ENCODE measurements around the gene MYO16. TPM values are rescaled to one million over a fixed set of nuclear protein-coding genes. Genes with fewer than 3 reads are reported as not detected.

Gene MYO16
- total RNA-seq, 3 donors from 2014 or later = 0.08 TPM; not detected in 2

- H3K4me3 Mint-ChIP-seq = no peak overlapping the region
- no peaks in the 10 kb centered on the region for H3K4me1 Mint-ChIP-seq (ENCODE audit: low read depth)
- DNase-seq (no peak), ATAC-seq (no peak)
- no peaks in the 10 kb centered on the region for H3K36me3 Mint-ChIP-seq (ENCODE audit: insufficient read depth)
- peaks cover 16% of the 10 kb centered on the region for H3K9me3 Mint-ChIP-seq
- no peaks in the 10 kb centered on the region for H3K27me3 Mint-ChIP-seq (ENCODE audit: low read depth)
Observed at GRCh38 chr13:108828086-108828815, 198.8 kb downstream of the MYO16 start.

DNA sequence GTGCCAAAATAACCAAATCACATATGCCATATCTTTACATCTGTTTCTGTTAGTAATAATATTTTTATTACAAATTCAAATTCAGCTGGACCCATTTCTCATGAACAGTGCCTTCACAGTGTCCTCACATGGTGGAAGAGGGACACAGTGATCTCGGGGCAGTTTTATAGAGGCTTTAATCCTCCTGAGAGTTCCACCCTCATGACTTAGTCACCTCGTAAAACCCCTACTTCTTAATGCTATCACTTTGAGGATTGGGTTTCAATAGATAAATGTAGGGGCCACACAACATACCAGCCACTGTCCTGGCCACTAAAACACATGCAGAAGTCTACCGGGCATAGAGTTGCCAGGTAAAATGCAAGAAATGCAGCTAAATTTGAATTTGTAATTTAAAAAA lies 201.5 kb downstream of the MYO16 start:
- H3K36me3 Mint-ChIP-seq (ENCODE audit: insufficient read depth) = no peaks in the 10 kb centered on the region
- DNase-seq (no peak), ATAC-seq (no peak)
- no peak overlapping the region for H3K4me3 Mint-ChIP-seq
- H3K9me3 Mint-ChIP-seq = peaks cover 10% of the 10 kb centered on the region
- H3K4me1 Mint-ChIP-seq (ENCODE audit: low read depth) = no peaks in the 10 kb centered on the region
- H3K27me3 Mint-ChIP-seq (ENCODE audit: low read depth) = no peaks in the 10 kb centered on the region

DNA sequence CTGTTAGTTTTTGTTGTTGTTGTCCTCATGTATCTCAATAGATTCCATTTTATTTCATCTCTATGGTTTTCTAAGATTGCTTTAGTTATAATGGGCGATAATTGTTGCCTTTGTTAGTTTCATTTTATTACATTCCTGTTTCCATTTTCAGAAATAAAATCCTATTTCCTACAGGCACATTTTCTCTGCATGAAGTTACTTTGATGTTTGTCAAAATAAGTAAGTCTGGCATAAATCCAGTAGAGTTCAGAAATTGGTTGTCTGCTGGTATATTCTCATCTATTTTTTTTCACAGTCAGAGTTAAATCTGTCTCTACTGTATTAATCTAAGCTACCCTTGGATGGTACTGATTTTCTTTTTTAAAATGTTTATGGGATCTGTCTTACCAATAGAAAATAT lies 204.1 kb downstream of the MYO16 start:
- Mint-ChIP-seq H3K4me1 (ENCODE audit: low read depth) (no peaks in the 10 kb centered on the region), H3K27me3 (ENCODE audit: low read depth) (no peaks in the 10 kb centered on the region), H3K9me3 (peaks cover 5% of the 10 kb centered on the region), H3K4me3 (no peak overlapping the region), H3K36me3 (ENCODE audit: insufficient read depth) (no peaks in the 10 kb centered on the region)
- no peak for DNase-seq
- no peak for ATAC-seq

DNA sequence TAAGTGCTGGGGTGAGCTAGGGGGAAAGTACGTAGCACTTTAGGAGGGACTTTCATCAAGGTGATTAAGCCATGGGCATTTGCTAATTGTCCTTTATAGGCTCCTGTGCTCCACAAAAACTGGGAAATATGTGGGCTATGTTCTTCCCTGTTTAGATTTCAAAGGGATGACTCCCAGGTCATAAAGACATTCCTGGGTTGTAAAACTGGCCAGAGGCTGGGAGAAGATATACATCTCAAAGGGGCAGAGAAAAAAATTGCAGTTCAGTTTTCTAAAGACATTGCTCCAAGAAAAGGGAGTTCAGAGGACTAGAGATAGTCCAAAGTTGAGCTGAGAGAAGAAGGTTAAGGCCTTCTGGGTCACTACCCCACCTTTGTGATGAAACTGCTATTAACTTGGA lies 204.8 kb downstream of the MYO16 start:
- ATAC-seq = no peak

DNA sequence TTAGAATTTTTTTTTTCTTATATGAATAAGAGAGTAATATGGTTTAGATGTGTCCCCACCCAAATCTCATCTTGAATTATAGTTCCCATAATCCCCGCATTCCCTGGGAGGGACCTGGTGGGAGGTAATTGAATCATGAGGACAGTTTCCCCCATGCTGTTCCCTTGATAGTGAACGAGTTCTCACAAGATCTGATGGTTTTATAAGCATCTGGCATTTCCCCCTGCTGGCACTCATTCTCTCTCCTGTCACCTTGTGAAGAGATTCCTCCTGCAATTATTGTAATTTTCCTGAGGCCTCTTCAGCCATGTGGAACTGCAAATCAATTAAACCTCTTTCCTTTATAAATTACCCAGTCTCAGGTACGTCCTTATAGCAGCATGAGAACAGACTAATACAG lies 205.7 kb downstream of the MYO16 start:
- Mint-ChIP-seq H3K36me3 (ENCODE audit: insufficient read depth) (no peaks in the 10 kb centered on the region), H3K27me3 (ENCODE audit: low read depth) (no peaks in the 10 kb centered on the region)
- no peak for ATAC-seq

More for the DNA sequence above, 204.8 kb downstream of the MYO16 start:
- no peak for DNase-seq
- Mint-ChIP-seq H3K27me3 (ENCODE audit: low read depth) (no peaks in the 10 kb centered on the region), H3K9me3 (peaks cover 3% of the 10 kb centered on the region), H3K36me3 (ENCODE audit: insufficient read depth) (no peaks in the 10 kb centered on the region), H3K4me1 (ENCODE audit: low read depth) (no peaks in the 10 kb centered on the region), H3K4me3 (no peak overlapping the region)

GRCh38 chr13:108850691-108851090 lies 221.3 kb downstream of the MYO16 start:
- Mint-ChIP-seq H3K4me3 (no peak overlapping the region), H3K9me3 (no peaks in the 10 kb centered on the region), H3K4me1 (ENCODE audit: low read depth) (peaks cover under 1% of the 10 kb centered on the region), H3K27me3 (ENCODE audit: low read depth) (peaks cover 11% of the 10 kb centered on the region), H3K36me3 (ENCODE audit: insufficient read depth) (no peaks in the 10 kb centered on the region)
- DNase-seq (no peak), ATAC-seq (no peak)

More for the DNA sequence above, 205.7 kb downstream of the MYO16 start:
- Mint-ChIP-seq H3K4me3 (no peak overlapping the region), H3K9me3 (no peaks in the 10 kb centered on the region), H3K4me1 (ENCODE audit: low read depth) (no peaks in the 10 kb centered on the region)
- DNase-seq = no peak

DNA sequence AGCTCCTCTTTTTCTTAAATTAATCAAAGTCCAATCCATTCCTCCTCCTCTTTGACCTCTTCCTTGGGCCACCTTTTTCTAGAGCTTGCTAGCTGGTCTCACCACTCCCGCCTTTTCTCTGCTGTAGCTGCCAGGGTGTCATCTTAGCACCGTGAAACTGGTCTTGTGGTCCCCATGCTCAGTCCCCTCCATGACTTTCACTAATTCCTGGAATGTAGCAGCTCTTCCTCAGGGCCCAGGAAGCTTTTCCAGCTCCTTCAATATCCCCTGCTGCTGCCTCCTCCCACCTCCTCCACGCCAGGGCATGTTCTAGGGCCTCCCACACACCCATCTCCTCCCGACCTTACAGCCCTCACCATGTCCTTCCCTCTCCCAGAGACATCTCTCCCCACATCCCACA lies 222.2 kb downstream of the MYO16 start:
- peaks cover 11% of the 10 kb centered on the region for H3K27me3 Mint-ChIP-seq (ENCODE audit: low read depth)
- DNase-seq (no peak), ATAC-seq (no peak)
- peaks cover 3% of the 10 kb centered on the region for H3K4me1 Mint-ChIP-seq (ENCODE audit: low read depth)
- H3K4me3 Mint-ChIP-seq = no peak overlapping the region
- H3K36me3 Mint-ChIP-seq (ENCODE audit: insufficient read depth) = no peaks in the 10 kb centered on the region
- H3K9me3 Mint-ChIP-seq = no peaks in the 10 kb centered on the region

- no peak for ATAC-seq
- DNase-seq = no peak
- H3K27me3 Mint-ChIP-seq (ENCODE audit: low read depth) = peaks cover 11% of the 10 kb centered on the region
- peaks cover 3% of the 10 kb centered on the region for H3K4me1 Mint-ChIP-seq (ENCODE audit: low read depth)
- no peaks in the 10 kb centered on the region for H3K9me3 Mint-ChIP-seq
- no peak overlapping the region for H3K4me3 Mint-ChIP-seq
- H3K36me3 Mint-ChIP-seq (ENCODE audit: insufficient read depth) = no peaks in the 10 kb centered on the region
Observed at GRCh38 chr13:108853031-108853430, 223.6 kb downstream of the MYO16 start.

GRCh38 chr13:108855737-108856387 lies 226.5 kb downstream of the MYO16 start:
- no peak overlapping the region for H3K4me3 Mint-ChIP-seq
- ATAC-seq (no peak), DNase-seq (no peak)
- no peaks in the 10 kb centered on the region for H3K36me3 Mint-ChIP-seq (ENCODE audit: insufficient read depth)
- no peaks in the 10 kb centered on the region for H3K9me3 Mint-ChIP-seq
- peaks cover 3% of the 10 kb centered on the region for H3K4me1 Mint-ChIP-seq (ENCODE audit: low read depth)
- H3K27me3 Mint-ChIP-seq (ENCODE audit: low read depth) = peaks cover 7% of the 10 kb centered on the region

DNA sequence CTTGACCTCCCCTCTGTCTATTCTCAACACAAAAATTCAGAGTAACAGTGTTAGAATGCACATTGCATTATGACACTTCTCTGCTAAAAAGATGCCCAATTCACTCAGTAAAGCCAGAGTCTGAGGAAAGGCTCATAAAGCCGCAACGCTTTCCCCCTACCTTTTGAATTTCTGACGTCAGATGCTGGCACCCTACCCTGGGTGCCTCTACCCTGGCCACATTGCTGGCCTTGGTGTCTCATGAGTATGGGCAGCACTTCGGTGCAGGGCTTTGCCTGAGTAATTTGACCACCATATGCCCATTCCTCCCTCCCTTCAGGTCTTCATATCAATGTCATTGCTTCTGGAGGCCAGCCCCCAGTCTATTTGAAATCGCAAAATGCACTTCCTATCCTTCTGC lies 229.3 kb downstream of the MYO16 start:
- H3K4me1 Mint-ChIP-seq (ENCODE audit: low read depth) = peaks cover 3% of the 10 kb centered on the region

GRCh38 chr13:108859197-108860012 lies 230.0 kb downstream of the MYO16 start:
- DNase-seq = no peak
- Mint-ChIP-seq H3K36me3 (ENCODE audit: insufficient read depth) (no peaks in the 10 kb centered on the region), H3K27me3 (ENCODE audit: low read depth) (no peaks in the 10 kb centered on the region), H3K4me3 (no peak overlapping the region), H3K9me3 (no peaks in the 10 kb centered on the region), H3K4me1 (ENCODE audit: low read depth) (peaks cover 3% of the 10 kb centered on the region)
- ATAC-seq = no peak

More for the DNA sequence above, 229.3 kb downstream of the MYO16 start:
- no peak overlapping the region for H3K4me3 Mint-ChIP-seq
- no peaks in the 10 kb centered on the region for H3K36me3 Mint-ChIP-seq (ENCODE audit: insufficient read depth)
- H3K27me3 Mint-ChIP-seq (ENCODE audit: low read depth) = no peaks in the 10 kb centered on the region
- DNase-seq = no peak
- no peaks in the 10 kb centered on the region for H3K9me3 Mint-ChIP-seq
- no peak for ATAC-seq

- ATAC-seq = no peak
- H3K4me3 Mint-ChIP-seq = no peak overlapping the region
Observed at GRCh38 chr13:108860418-108860817, 231.0 kb downstream of the MYO16 start.

DNA sequence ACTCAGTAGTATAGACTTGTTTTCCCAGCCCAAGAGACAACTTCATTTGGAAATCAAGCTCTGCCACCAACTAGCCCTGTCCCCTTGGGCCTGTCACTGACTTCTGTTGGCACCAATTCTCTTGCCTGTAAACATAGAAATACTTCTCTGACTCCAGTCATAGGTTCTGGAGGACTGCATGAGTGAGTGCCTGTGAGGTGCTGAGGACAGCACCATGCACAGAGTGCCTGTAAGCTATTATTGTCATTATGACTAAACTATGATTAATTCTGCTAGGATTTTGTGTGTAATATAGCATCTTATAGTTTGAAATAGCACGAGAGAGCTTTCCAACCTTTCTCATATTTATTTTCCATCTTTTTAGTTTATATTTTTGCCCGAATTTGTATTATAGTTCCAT lies 247.9 kb downstream of the MYO16 start:
- ATAC-seq = no peak
- Mint-ChIP-seq H3K4me1 (ENCODE audit: low read depth) (no peaks in the 10 kb centered on the region), H3K9me3 (no peaks in the 10 kb centered on the region), H3K27me3 (ENCODE audit: low read depth) (peaks cover 2% of the 10 kb centered on the region), H3K36me3 (ENCODE audit: insufficient read depth) (no peaks in the 10 kb centered on the region), H3K4me3 (no peak overlapping the region)
- no peak for DNase-seq

More at GRCh38 chr13:108860418-108860817, 231.0 kb downstream of the MYO16 start:
- DNase-seq = no peak
- H3K9me3 Mint-ChIP-seq = no peaks in the 10 kb centered on the region
- H3K4me1 Mint-ChIP-seq (ENCODE audit: low read depth) = peaks cover 3% of the 10 kb centered on the region
- H3K27me3 Mint-ChIP-seq (ENCODE audit: low read depth) = no peaks in the 10 kb centered on the region
- no peaks in the 10 kb centered on the region for H3K36me3 Mint-ChIP-seq (ENCODE audit: insufficient read depth)

DNA sequence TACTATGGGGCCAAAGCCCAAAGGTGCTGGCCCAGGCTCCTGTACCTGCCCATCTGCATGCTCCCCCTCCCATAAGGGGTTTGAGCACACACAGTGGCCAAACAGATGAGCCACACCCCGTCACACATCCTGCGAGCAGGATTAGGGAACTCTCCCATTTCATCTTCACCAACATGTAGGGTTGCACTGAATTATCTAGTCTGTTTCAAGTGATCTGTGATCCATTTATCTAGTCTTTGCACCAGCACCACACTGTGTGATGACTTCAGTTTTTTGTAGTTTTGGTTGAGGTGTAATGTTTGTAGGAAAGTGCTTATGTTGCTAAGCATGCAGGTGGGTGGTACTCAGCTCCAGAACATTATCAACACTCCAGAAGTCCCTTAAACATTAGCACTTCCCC lies 249.3 kb downstream of the MYO16 start:
- peaks cover 2% of the 10 kb centered on the region for H3K27me3 Mint-ChIP-seq (ENCODE audit: low read depth)
- no peaks in the 10 kb centered on the region for H3K4me1 Mint-ChIP-seq (ENCODE audit: low read depth)
- H3K4me3 Mint-ChIP-seq = no peak overlapping the region
- no peak for DNase-seq
- no peaks in the 10 kb centered on the region for H3K9me3 Mint-ChIP-seq
- ATAC-seq = no peak
- no peaks in the 10 kb centered on the region for H3K36me3 Mint-ChIP-seq (ENCODE audit: insufficient read depth)

Data from activated T-cell treated with anti-CD3 and anti-CD28 coated beads, Interleukin-2, amount 50 U/mL, for 4 hours (primary cell).